ENCODE results near the gene C4A. TPM values are rescaled to one million over a fixed set of nuclear protein-coding genes. Genes with fewer than 3 reads are reported as not detected.

Gene C4A
- total and polyA plus RNA-seq, 2 of the 13 experiments (the other 11 are each of a cell fraction or from before 2014, with no cell fraction given), result 165 to 478 TPM

GRCh38 chr6:31971993-31972708 is 9.7 kb upstream of the C4A start, which contains the start of gene DXO (continued):
- TF ChIP-seq ZFP41 (CRISPR knock-in tag; IDR thresholded peaks at IDR 0.05; ENCODE audit: borderline replicate concordance), result no peak
- peak; percentile 94 for TF ChIP-seq ZNF839 (CRISPR knock-in tag; IDR thresholded peaks at IDR 0.05; ENCODE audit: borderline replicate concordance)
- TF ChIP-seq ZFYVE20 (CRISPR knock-in tag; IDR thresholded peaks at IDR 0.05; ENCODE audit: borderline replicate concordance, low read depth), result peak; percentile 77; the same call in 1 of the 2 replicates
- TF ChIP-seq ZNF75D (CRISPR knock-in tag; IDR thresholded peaks at IDR 0.05; ENCODE audit: borderline replicate concordance), result no peak
- TF ChIP-seq HDAC2 (CRISPR knock-in tag; IDR thresholded peaks at IDR 0.05), result peak; percentile 89
- peak; percentile 63; the same call in 1 of the 2 replicates for TF ChIP-seq ZNF790 (CRISPR knock-in tag; IDR thresholded peaks at IDR 0.05; ENCODE audit: borderline replicate concordance)
- peak; percentile 48; the same call in 1 of the 2 replicates for TF ChIP-seq HNF4G (IDR thresholded peaks at IDR 0.05; ENCODE audit: borderline replicate concordance, low read depth, low read length)
- TF ChIP-seq HNF4G (CRISPR knock-in tag; IDR thresholded peaks at IDR 0.05; ENCODE audit: borderline replicate concordance, low read depth), result peak; percentile 37
- peak; percentile 61; the same call in 1 of the 2 replicates for TF ChIP-seq STAT6 (CRISPR knock-in tag; IDR thresholded peaks at IDR 0.05; ENCODE audit: borderline replicate concordance)
- no peak for TF ChIP-seq SMAD9 (CRISPR knock-in tag; IDR thresholded peaks at IDR 0.05)
- peak; percentile 84 for TF ChIP-seq ZNF776 (CRISPR knock-in tag; IDR thresholded peaks at IDR 0.05)
- no peak for TF ChIP-seq ZKSCAN1 (IDR thresholded peaks at IDR 0.05; ENCODE audit: low read length)
- TF ChIP-seq ZBTB4 (CRISPR knock-in tag; IDR thresholded peaks at IDR 0.05; ENCODE audit: borderline replicate concordance), result peak; percentile 59; the same call in 1 of the 2 replicates
- no peak; the same call in 1 of the 2 replicates for TF ChIP-seq REPIN1 (CRISPR knock-in tag; IDR thresholded peaks at IDR 0.05; ENCODE audit: borderline replicate concordance, low read depth)
- no peak for TF ChIP-seq FLYWCH1 (CRISPR knock-in tag; IDR thresholded peaks at IDR 0.05)
- TF ChIP-seq ZNF563 (CRISPR knock-in tag; IDR thresholded peaks at IDR 0.05), result peak; percentile 83; the same call in 1 of the 2 replicates
- TF ChIP-seq MAFG (CRISPR knock-in tag; IDR thresholded peaks at IDR 0.05), result no peak
- TF ChIP-seq ZNF317 (CRISPR knock-in tag; IDR thresholded peaks at IDR 0.05), result peak; percentile 74
- 0 out of 2 replicates have a peak, but pooled peaks have one; percentile 61 for TF ChIP-seq ZNF841 (CRISPR knock-in tag; IDR thresholded peaks at IDR 0.05; ENCODE audit: borderline replicate concordance)
- TF ChIP-seq ATM (IDR thresholded peaks at IDR 0.05; ENCODE audit: borderline replicate concordance), result no peak
- no peak for TF ChIP-seq ZNF652 (CRISPR knock-in tag; IDR thresholded peaks at IDR 0.05; ENCODE audit: borderline replicate concordance, low read depth)
- peak; percentile 85; the same call in 1 of the 2 replicates for TF ChIP-seq SMARCC2 (IDR thresholded peaks at IDR 0.05)
- TF ChIP-seq MBNL3 (CRISPR knock-in tag; conservative IDR thresholded peaks at IDR 0.05), result no peak

All from HepG2 (cell line).